Measurements from ENCODE around the gene IL1RAPL1.

Gene IL1RAPL1

GRCh38 chrX:29662759-29663503 is 1075.7 kb downstream of the IL1RAPL1 start:
- DNase-seq = no peak

DNA sequence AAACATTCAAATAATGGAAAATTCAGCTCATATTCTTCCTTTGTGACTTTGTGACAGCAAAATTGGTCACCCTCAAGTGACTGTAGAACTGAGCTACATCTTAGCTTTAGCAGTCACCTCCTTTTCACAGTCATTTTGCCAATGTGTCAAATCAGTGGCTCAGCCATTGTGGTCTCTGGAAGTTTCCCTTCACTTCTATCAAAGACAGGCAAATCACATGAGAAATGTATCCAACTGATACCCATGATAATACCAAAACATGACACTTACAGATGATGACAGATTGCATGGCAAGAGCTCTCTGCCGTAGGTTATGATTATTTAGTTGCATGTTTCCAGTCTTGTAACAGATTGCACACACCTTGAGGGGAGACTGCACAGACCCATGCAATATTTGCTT is 1078.3 kb downstream of the IL1RAPL1 start:
- no peak for DNase-seq

- DNase-seq = no peak
Observed at GRCh38 chrX:29666366-29666765, 1079.1 kb downstream of the IL1RAPL1 start.

DNA sequence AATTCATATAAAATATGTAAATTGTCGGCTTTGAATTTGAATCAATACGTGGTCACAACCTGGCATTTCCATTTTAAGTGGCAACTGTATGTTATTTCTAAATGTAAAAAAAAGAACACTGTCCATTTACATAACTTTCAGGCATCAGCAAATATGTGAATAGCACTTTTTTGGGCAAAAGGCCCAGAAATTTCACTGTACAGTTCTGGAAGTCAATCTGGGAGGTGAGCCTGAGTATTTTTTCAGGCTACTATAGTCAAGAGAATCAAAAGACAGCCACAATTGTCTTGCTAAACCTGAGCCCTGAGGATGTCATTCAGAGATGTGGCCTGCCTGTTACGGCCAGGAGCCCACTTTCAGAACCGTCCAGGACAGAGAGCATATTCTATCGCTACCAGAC is 1084.2 kb downstream of the IL1RAPL1 start:
- no peak for DNase-seq

GRCh38 chrX:29687687-29688086 is 1100.4 kb downstream of the IL1RAPL1 start:
- no peak for DNase-seq

DNA sequence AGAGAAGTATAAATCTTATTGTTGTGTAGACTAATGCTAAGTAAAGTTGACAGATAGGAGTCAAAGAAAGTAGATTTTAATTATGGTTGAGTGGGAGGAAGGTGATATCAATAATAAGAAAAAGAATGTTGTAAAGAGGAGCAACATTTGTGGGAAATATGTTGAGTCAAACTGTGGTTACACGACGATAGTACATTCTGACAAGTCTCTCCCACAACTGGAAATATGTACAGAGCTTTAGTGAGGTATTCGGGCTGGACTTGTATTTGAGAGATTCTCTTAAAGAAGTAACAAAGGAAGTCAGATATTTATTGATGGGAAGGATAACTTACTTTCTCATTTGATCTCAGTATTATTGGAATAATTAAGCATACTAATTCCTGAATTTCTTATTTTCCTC is 1102.8 kb downstream of the IL1RAPL1 start:
- DNase-seq = no peak

- no peak for DNase-seq
Observed at GRCh38 chrX:29691044-29691443, 1103.8 kb downstream of the IL1RAPL1 start.

DNA sequence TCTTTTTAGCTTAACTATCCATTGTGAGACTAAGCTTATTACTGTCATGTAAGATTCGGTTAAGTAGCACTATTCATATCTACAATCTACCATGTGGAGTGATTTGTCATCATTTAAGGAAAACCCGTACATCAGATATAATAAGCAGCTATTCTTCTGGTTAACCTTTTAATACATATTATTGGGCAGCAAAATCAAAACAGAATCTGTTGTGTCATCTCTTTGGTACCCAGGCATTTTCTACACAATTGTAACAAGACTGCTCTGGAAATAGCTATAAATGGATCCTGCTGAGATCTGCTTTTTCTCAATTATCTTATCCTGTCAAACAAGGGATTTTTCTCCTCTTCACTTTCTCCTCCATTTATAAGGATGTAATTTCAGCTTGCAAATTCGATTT is 1106.7 kb downstream of the IL1RAPL1 start:
- no peak for DNase-seq

GRCh38 chrX:29699239-29699638 is 1112.0 kb downstream of the IL1RAPL1 start:
- DNase-seq = no peak

GRCh38 chrX:29707088-29707487 is 1119.8 kb downstream of the IL1RAPL1 start:
- DNase-seq = no peak

- DNase-seq = no peak
Observed at GRCh38 chrX:29721152-29721551, 1133.9 kb downstream of the IL1RAPL1 start.

DNA sequence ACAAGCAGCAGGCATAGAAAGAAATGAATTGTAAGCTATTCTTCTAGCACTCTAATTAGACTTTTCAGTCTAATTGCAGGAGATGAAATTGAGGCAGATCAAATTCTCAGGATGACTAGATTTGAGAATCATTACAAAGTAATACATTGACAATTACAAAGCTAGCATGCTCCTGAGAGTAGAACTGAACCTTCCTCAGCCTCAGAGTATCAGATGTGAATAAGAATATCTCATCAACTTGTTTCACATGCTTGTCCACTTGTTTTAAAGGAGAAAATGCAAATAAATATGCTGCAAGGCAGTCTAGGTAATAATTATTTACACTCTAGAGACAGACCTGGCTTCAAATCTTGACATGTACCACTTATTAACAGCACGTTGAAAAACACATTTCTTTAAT is 1137.1 kb downstream of the IL1RAPL1 start:
- DNase-seq = no peak

DNA sequence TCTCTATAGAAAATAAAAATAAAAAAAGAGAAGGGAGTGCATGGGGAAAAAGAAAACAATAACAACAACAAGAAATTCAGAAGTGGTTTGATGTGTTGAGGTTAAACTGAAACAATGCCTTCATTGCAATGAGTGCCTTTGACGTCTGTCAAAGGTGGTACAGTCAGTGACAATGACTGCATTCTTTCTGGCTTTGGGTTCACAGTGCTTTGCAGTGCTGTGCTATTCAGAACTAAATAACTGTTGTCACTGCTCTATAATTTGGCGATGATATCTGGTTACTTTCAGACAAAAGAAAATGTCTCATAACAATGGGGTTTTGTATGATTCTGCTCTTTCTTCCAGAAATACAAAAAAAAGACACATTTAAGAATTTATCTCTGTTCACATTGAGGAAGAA is 1139.6 kb downstream of the IL1RAPL1 start:
- no peak for DNase-seq

GRCh38 chrX:29728639-29729038 is 1141.4 kb downstream of the IL1RAPL1 start:
- DNase-seq = no peak

DNA sequence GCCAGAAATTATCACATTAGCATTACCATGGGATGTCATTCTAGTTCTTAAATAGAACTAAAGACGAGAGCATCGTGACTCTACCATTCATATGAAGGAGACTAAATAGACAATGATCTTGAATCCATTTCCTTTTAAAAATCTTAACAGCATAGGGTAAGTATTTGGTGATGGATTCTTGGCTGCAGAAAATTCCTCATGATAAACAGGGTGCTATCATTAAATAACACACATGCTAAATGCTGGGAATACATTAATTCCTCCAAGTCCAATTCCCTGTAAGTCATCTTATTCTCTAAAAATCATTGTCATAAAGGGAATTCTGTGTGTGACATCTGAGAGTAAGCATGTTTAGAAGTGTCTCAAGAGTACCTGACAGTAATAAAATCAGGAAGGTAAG is 1157.7 kb downstream of the IL1RAPL1 start:
- DNase-seq = no peak

DNA sequence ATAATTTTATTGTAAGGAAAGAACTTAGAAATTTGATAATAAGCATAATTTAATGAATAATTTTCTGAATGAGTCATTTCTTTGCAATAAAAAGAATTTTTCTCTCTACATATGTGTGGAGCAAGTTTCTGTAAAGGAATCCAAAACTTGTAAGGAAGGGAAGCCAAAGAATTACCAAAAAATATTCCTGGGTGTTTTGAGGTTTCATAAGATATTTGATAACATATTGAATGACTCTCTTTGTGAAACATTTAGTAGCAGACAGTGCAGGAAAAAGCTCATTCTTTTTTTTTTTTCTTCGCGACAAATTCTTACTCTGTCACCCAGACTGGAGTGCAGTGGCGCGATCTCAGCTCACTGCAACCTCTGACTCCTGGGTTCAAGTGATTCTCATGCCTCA is 1159.1 kb downstream of the IL1RAPL1 start:
- DNase-seq = no peak

- no peak for DNase-seq
Observed at GRCh38 chrX:29762006-29762405, 1174.8 kb downstream of the IL1RAPL1 start.

DNA sequence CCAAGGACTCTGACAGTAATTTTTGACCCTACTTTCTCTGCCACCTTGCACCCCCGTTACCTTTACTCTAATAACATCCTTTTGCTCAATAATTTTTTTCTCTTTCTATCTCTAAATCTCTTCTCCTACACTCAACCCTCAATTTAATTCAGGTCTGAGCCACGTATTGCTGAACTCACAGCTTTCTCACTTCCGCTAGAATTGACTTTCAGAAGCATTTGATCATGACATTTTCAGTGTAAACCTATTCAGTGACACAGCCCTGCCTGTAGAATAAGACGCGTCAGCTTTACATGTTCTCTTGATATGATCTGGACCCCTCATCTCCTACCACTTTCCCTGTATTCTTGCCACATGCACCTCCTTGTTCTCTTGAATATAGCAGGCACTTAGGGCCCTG is 1188.6 kb downstream of the IL1RAPL1 start:
- no peak for DNase-seq

GRCh38 chrX:29787656-29788055 is 1200.4 kb downstream of the IL1RAPL1 start:
- DNase-seq = no peak

DNA sequence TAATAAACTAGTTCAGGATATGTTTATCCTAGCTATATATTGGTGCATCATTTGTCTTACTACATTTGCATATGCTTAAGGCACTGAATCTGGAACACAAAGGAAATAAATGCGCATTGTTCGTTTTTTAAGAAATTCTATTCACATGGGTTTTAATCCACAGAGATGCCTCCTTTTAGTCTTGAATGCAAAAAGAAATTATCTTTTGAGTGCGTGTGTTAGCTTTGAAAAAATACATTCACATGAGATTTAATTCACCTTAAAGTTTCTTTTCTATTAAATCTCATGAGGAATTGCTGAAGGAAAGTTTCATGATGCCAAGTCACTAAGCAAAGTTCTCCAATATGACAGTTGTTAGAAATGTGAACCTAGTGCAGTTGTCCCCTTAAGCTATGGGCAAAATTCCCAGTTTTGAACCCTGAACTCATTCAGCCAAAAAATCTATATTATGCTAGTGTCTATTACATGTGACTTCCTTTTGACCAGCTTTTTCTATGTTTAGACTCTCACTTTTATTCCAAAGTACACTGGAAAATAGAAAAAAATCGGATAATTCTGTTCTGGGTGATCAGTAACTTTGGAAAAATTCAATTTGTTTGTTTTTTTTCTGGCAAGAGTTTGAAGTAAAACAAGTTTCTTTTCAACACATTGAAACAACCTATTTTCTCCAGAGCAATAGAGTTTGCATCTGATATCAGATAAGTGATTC is 1201.9 kb downstream of the IL1RAPL1 start:
- no peak for DNase-seq

DNA sequence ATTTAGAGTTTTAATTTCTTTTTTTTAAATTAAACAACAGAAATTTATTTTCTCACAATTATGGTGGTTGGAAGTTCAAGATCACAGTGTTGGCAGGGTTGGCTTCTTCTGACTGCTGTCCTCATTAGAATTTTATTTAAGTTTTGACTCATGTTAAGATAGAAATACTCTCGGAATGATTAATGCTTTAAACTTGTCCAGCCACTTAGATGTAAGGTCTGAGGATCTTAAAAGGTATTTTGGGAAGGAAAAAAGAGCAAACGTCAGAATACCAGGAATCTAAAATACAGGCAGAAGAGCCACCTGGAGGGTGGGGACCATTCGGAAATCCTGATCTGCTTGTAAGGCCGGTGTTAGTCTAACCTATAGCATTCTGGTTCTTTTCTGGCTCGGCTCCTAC is 1205.1 kb downstream of the IL1RAPL1 start:
- no peak for DNase-seq

DNA sequence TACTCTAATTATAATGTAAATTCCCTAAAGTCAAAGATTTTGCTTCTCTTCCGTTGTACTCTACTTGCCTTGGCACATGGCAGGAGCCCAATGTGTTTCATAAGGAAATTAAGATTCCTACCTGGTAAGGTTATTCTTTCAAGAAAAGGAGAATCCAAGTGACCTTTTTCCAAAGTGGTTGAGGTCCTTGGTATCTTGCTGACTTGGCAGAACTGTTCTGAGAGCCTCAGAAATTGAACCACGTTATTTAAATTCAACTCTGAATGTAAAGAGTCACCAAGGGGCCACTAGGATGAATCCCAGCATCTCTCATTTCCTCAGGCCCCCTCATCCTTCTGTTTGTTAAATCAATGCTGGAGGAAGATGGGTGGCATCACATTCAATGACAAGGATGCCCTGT is 1209.9 kb downstream of the IL1RAPL1 start:
- no peak for DNase-seq

GRCh38 chrX:29798469-29798868 is 1211.2 kb downstream of the IL1RAPL1 start:
- DNase-seq = no peak

DNA sequence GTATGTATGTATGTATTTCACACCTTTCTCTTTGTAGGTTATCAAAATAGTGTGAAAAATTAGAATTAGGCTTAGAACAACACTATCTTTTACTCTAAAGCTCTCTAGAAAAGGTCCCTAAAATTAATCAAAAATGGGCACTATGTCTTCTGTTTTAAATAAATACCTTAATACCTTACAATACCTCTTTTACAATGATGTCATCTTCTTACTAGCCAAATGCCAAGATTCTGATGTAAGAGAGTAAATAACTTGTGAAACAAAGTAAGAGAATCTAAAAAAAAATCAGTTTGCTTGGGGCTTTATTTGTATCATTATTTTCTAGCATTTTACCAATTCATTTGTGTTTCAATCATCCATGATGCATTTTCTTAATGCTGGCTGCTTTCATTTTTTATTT is 1225.9 kb downstream of the IL1RAPL1 start:
- DNase-seq = no peak
